GM18907 (cell line): ENCODE results near the gene CELSR3.

Experiments used
- ATAC-seq: cut with Tn5 transposase; IDR thresholded peaks from one replicate; pipeline ENCODE4 v1.9.1; 2021; ENCODE audit warnings: mild to moderate bottlenecking, moderate library complexity; ENCODE audit not compliant: unreplicated experiment

CELSR3 gene

GRCh38 chr3:48686538-48687219 lies 24.0 kb upstream of the CELSR3 start:
- ATAC-seq: no peak

DNA sequence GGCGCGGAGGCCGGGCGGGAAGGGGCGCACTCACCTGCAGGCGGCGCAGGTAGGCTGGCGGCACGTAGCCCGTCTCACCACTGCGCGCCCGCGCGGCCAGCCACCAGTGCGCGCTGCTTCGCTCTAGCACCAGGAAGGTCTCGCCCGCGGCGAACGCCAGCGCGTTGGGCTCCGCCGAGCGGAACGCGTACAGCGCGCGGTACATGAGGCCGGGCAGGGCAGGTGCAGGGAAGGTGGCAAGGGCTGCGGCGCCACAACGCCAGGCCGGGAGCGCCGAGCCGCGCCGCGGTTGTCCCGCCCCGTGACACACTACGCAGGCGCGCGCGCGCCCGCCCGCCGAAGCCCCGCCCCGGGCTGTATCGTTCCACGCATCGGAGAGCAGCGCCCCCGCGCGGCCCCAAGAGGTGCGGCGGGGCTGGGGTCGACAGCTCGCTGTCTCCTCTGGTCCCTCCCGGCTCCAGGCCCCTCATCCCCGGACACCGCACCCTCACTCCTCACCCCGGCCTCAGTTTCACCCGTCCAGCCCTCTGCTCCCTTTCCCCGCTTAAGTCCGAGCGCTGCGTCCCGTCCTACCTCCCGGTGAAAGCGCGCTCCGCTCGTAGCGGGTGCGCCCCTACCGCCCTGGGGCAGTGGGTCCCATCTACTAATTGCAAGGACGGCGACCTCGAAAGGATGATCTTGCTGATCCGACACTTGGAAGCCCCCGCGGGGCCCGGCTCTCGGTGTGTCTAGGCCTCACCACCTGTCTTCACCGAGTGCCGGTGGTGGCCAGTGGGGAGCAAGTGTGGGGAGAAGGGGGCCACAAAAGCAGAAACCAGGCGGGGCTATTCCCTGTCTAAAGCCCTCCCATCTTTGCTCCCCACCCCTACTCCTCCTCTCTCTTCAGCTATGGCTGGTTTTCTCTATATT lies 23.2 kb upstream of the CELSR3 start, which contains the start of gene NCKIPSD:
TSS of gene NCKIPSD (minus strand) at position 313 of the 909 bp plus-strand sequence. CDS start at position 205, 108 bp downstream.
- ATAC-seq: peak; percentile 80

DNA sequence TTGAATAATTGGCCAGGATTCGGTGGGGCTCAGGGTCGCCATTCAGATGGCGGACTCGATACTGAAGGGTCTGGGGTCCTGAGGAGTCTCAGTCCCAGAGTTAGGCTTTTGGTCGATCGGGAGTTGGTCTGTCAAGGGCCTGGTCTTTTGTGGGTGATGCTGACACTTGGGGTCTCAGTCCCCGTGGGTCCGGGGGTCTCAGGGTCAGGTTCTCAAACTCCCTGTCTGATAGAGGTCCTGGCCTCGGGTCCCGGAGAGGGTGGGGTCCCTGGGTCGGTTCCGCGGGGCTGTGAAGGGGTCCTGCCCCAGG lies 22.6 kb upstream of the CELSR3 start:
- no peak for ATAC-seq

DNA sequence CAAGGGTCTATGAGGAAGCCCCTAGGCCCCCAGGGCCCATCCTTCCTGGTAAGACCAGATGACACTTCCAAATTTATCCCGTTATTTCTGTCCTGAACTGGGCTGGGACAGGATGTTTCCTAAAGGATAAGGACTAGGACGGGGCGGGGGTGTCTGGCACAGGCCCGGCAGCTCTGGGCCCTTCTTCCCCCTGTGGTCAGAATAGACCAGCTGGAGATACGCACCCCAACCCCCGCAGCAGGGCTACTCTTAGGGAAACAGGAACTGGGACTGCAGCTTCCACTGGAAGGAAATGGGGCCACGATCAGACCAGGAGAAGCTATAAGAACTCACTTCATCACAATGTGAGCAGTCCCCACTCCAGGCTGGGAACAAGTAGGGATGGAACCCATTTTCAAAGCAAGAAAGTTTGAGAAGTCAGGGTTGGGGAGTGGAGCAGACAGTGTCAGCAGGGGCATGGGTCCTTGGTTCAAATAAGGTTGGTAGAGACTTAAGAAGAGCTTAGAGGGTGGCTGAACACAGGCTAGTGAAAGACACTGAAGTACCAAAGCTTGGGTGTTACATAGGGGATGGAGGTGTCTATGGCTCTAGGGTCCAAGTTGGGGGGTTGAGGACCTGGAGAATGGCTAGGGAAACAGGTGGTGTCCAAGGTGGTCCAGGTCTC lies 21.9 kb upstream of the CELSR3 start:
- ATAC-seq: no peak

- ATAC-seq: no peak
These were observed 21.3 kb upstream of the CELSR3 start for GRCh38 chr3:48684054-48684349.

GRCh38 chr3:48682786-48683185 lies 20.1 kb upstream of the CELSR3 start:
- ATAC-seq: no peak

GRCh38 chr3:48681974-48682610 lies 19.4 kb upstream of the CELSR3 start:
- no peak for ATAC-seq

- ATAC-seq: no peak
These were observed 18.8 kb upstream of the CELSR3 start for GRCh38 chr3:48681541-48681880.

DNA sequence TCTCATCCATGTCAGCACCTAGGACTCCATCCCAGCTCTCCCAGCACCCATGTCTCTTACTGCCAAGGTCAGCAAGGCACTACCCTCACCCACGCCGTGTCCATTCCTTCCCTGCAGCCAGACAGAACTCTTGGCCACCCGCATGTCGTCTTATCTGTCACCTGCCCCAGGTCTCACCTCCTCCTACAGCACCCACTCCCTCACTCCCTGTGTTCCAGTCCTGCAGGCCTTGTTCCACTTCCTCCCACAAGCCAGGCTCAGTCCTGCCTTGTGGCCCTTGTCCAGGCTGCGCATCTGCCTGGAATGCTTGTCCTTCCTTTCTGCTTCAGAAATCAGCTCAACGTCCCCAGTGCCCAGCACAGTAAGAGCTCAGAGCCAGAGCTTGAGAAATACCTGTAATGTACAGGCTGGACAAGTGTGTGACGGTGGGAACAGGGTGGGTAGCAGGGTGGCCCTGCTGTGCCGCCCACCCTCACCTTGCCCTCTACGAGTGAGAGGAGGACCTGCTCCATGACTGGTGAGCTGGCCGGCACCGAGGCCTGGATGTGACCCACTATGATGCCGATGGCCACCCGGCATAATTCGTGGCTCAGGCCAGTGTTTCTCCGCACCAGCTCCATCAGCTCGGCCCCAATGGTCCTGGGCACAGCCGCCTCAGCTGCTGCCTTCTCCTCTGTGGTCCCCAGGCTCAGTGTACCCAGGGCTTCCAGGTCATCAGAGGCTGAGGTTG lies 18.3 kb upstream of the CELSR3 start:
- no peak for ATAC-seq

- ATAC-seq: no peak
These were observed 17.0 kb upstream of the CELSR3 start for GRCh38 chr3:48679411-48680391.

GRCh38 chr3:48678566-48679380 lies 16.1 kb upstream of the CELSR3 start:
- ATAC-seq: no peak

- no peak for ATAC-seq
These were observed 15.4 kb upstream of the CELSR3 start for GRCh38 chr3:48678056-48678455.

DNA sequence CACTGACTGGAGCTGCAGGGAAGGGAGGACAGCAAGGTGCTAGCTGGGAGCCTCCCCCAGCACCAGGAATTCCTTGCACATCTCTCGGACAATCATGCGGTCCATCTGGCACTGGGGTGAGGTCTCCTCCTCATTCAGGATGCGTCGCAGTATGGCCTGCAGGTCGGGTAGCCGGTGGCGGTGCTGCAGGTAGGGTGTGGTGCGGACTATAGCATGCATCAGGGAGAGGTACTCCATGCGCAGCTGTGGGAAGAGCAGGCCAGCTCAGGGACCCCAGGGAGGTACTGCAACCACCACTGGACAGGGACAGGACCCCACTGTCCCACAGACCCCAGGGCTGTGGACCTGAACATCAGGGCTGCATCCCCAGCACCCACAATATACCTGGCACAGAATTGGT lies 11.8 kb upstream of the CELSR3 start:
- no peak for ATAC-seq

DNA sequence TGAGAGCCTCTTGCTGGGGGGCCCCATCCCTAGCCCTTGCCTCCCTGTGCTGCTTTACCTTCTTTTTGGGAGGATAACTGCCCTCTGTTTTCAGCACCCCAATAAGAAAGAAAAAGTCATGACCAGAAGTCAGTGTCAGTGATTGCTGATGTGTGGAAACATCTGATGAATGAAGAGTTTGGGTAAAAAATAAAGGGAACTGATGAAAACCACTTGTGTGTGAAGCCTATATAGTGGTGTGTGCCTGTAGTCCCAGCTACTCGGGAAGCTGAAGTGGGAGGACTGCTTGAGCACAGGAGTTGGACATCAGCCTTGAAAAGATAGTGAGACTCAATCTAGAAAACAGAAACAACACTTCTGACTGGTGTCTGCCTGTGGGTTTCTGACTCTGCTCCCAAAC lies 9.8 kb upstream of the CELSR3 start:
- no peak for ATAC-seq

- ATAC-seq: no peak
These were observed 2.2 kb upstream of the CELSR3 start for GRCh38 chr3:48664929-48665328.

GRCh38 chr3:48664313-48664644 lies 1.6 kb upstream of the CELSR3 start:
- ATAC-seq: no peak

DNA sequence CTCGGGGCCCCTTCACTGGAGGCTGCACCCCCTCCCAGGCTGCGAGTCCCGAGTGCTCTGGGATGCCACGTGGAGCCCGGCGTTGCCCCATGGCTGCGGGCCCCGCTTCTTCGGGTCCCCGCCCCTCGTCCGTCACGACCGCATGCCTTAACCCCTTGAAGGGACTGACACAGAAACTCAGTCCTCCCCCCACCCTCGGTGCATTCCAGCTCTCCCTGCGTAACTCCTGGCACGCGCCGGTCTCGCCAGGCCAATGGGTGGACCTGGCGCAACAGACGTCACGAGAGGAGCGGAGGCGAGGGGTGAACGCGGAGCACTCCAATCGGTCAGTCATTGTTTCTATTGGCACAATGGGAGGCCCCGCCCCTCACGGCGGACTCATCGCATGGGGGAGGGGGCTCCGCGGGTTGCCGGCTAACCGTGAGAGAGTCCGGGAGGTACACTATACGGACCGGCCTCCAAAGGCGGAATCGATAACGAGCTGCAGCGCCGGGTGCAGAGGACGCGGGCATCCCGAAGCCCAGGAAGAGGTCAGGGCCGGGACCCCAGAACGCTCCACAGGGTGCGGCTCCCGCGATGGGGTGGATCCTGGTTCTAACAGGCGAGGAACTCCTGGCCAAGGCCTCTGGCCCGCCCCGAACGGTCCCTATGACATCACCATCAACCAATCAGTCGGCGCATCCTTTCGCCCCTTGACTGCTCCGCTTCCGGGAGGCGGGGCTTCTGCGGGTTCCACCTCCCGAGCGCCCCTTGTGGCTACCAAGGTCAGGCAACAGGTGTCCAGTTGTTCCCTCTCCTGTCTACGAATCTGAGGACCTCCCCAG lies 1.0 kb upstream of the CELSR3 start:
- ATAC-seq: peak; percentile 81

- no peak for ATAC-seq
These were observed 437 bp downstream of the CELSR3 start for GRCh38 chr3:48662145-48662752.
